Spleen (tissue), 7 donors: ENCODE results near the gene MAP3K5.

Experiments used
- POLR2A ChIP-seq, 3 donors: fragments of 450-650 bp; IDR thresholded peaks; one replicate each; pipeline ENCODE4 v1.5.1; 2017; ENCODE audit warnings: antibody characterized with exemption in 3 of 3, mild to moderate bottlenecking in 1 of 3
- TF ChIP-seq, protein P1 (sequence below), 11 experiments: fragments of 200-600 bp in 7 of 11; fragments of 450-650 bp in 4 of 11; sonication (generic) in 4 of 11; IDR thresholded peaks in 8 of 11; conservative IDR thresholded peaks in 3 of 11; 1 replicate in 7 of 11; 2 replicates in 4 of 11; pipeline versions ENCODE4 v1.4.0 to v1.8.0; 2016 to 2021; ENCODE audit warnings: antibody characterized with exemption in 11 of 11, inconsistent platforms in 4 of 11, mild to moderate bottlenecking in 1 of 11
- donor health status: DM: no; HTN: no; CAD: no; lungs with moderate emphysema.
- donor health status: DM: no; HTN: no; CAD: no.
- donor health status: DM: no; HTN: no; CAD: no.

DNA sequence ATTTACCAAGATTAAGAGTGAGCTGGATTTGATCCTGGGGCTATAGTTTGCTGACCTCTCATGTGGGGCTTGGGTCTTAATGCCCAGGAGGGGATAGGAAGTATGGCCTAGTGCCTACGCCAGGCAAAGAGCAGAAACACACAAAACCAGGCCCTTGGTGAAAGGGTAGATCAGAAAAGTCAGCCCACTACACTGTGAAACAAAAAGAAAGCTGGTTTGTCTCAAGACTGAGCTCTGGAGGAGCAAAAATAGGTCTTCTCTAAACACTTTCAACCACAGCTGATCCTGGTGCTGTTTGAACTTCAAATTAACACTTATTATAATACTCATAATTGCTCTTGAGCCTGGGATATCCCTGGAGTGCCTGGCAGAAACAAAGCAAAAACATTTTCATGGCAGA is 167.0 kb downstream of the MAP3K5 start:
- TF ChIP-seq, protein P1, sequence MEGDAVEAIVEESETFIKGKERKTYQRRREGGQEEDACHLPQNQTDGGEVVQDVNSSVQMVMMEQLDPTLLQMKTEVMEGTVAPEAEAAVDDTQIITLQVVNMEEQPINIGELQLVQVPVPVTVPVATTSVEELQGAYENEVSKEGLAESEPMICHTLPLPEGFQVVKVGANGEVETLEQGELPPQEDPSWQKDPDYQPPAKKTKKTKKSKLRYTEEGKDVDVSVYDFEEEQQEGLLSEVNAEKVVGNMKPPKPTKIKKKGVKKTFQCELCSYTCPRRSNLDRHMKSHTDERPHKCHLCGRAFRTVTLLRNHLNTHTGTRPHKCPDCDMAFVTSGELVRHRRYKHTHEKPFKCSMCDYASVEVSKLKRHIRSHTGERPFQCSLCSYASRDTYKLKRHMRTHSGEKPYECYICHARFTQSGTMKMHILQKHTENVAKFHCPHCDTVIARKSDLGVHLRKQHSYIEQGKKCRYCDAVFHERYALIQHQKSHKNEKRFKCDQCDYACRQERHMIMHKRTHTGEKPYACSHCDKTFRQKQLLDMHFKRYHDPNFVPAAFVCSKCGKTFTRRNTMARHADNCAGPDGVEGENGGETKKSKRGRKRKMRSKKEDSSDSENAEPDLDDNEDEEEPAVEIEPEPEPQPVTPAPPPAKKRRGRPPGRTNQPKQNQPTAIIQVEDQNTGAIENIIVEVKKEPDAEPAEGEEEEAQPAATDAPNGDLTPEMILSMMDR (IDR thresholded peaks at IDR 0.05 in 8 of 11, conservative IDR thresholded peaks at IDR 0.05 in 3 of 11) = no peak
- TF ChIP-seq POLR2A (IDR thresholded peaks at IDR 0.05) = no peak
